ENCODE measurements around the gene KLF6.

DNA sequence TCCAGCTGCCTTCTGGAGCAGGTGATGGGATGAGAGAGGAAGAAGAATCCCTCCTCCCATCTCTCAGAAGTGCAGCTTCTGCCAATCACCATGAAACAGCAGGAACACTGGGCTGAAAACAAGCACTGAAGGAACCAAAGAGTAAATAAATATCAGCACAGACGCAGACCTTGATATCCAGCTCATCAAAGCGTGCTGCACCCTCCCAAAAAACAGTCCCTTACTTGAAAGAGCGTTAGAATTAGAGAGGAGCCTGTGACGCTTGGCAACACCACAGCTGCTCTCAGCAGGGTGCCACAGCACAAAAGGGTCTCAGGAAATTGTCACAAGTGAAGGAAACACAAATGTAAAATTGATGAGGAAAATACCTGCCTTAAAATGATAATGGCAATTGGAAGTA lies 39.5 kb downstream of the KLF6 start:
- TF ChIP-seq, protein P1, sequence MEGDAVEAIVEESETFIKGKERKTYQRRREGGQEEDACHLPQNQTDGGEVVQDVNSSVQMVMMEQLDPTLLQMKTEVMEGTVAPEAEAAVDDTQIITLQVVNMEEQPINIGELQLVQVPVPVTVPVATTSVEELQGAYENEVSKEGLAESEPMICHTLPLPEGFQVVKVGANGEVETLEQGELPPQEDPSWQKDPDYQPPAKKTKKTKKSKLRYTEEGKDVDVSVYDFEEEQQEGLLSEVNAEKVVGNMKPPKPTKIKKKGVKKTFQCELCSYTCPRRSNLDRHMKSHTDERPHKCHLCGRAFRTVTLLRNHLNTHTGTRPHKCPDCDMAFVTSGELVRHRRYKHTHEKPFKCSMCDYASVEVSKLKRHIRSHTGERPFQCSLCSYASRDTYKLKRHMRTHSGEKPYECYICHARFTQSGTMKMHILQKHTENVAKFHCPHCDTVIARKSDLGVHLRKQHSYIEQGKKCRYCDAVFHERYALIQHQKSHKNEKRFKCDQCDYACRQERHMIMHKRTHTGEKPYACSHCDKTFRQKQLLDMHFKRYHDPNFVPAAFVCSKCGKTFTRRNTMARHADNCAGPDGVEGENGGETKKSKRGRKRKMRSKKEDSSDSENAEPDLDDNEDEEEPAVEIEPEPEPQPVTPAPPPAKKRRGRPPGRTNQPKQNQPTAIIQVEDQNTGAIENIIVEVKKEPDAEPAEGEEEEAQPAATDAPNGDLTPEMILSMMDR (conservative IDR thresholded peaks at IDR 0.05): no peak
- no peak for TF ChIP-seq ZFX (IDR thresholded peaks at IDR 0.05)
